Right kidney (tissue), 1 donor: Measurements from ENCODE around the gene MCU.
"Not testable (repeated sequence)": the region's sequence is repeated elsewhere in the genome, so short reads cannot be mapped to it uniquely, and the experiment has no call there.

ENCODE experiments used
- DNase-seq: peaks from one replicate; pipeline ENCODE4 v3.0.0-alpha.2; 2016

Gene MCU

GRCh38 chr10:72759584-72759983 is 67.6 kb downstream of the MCU start:
- DNase-seq, result no peak

- no peak for DNase-seq
These were observed 69.6 kb downstream of the MCU start for GRCh38 chr10:72761498-72761897.

- no peak for DNase-seq
These were observed 70.1 kb downstream of the MCU start for GRCh38 chr10:72762042-72762441.

GRCh38 chr10:72763201-72763600 is 71.3 kb downstream of the MCU start:
- no peak for DNase-seq

GRCh38 chr10:72764151-72764550 is 72.2 kb downstream of the MCU start:
- DNase-seq, result no peak

GRCh38 chr10:72765051-72765745 is 73.3 kb downstream of the MCU start:
- DNase-seq, result no peak

- not testable (repeated sequence) for DNase-seq
These were observed 79.3 kb downstream of the MCU start for GRCh38 chr10:72771195-72771594.

GRCh38 chr10:72772031-72772430 is 80.1 kb downstream of the MCU start:
- DNase-seq, result no peak

- no peak for DNase-seq
These were observed 87.9 kb downstream of the MCU start for GRCh38 chr10:72779874-72780273.

GRCh38 chr10:72782649-72783330 is 90.8 kb downstream of the MCU start:
- no peak for DNase-seq

- DNase-seq, result no peak
These were observed 91.5 kb downstream of the MCU start for GRCh38 chr10:72783410-72783833.

GRCh38 chr10:72784551-72785351 is 92.8 kb downstream of the MCU start:
- DNase-seq, result peak; percentile 49

GRCh38 chr10:72785409-72785808 is 93.5 kb downstream of the MCU start:
- DNase-seq, result no peak

- no peak for DNase-seq
These were observed 98.5 kb downstream of the MCU start for GRCh38 chr10:72790216-72790990.

- DNase-seq, result no peak
These were observed 100.3 kb downstream of the MCU start for GRCh38 chr10:72792288-72792687.

GRCh38 chr10:72793752-72794151 is 101.8 kb downstream of the MCU start:
- DNase-seq, result no peak

GRCh38 chr10:72794260-72794659 is 102.3 kb downstream of the MCU start:
- DNase-seq, result no peak

- no peak for DNase-seq
These were observed 104.1 kb downstream of the MCU start for GRCh38 chr10:72796042-72796441.

- no peak for DNase-seq
These were observed 104.6 kb downstream of the MCU start for GRCh38 chr10:72796538-72796937.

- DNase-seq, result no peak
These were observed 108.2 kb downstream of the MCU start for GRCh38 chr10:72800000-72800740.

GRCh38 chr10:72800741-72801092 is 108.8 kb downstream of the MCU start:
- no peak for DNase-seq
